Mesendoderm (in vitro differentiated cells): Measurements from ENCODE around the gene GGTLC3.
"Not testable (repeated sequence)": the region's sequence is repeated elsewhere in the genome, so short reads cannot be mapped to it uniquely, and the experiment has no call there.

Experiments
- DNase-seq: peaks from one replicate; pipeline ENCODE4 v3.0.0; 2013
- H2AK5ac ChIP-seq: 2 replicates; pipeline ENCODE4 v1.6.1; 2013; ENCODE audit warnings: low read length, inconsistent platforms
- H2BK120ac ChIP-seq: 2 replicates; pipeline ENCODE4 v1.6.1; 2013; ENCODE audit warnings: low read depth, mild to moderate bottlenecking, low read length, moderate library complexity, mixed read lengths
- H2BK15ac ChIP-seq: replicated peaks from 2 replicates; pipeline ENCODE4 v1.6.1; 2013; ENCODE audit warnings: low read depth, mild to moderate bottlenecking, moderate library complexity
- H2BK5ac ChIP-seq: 2 replicates; pipeline ENCODE4 v1.6.1; 2013; ENCODE audit warnings: low read length, inconsistent platforms
- H3K18ac ChIP-seq: 2 replicates; pipeline ENCODE4 v1.6.1; 2013; ENCODE audit warnings: mild to moderate bottlenecking, low read length, mixed read lengths
- H3K23ac ChIP-seq: one replicate; pipeline ENCODE4 v1.6.1; 2013; ENCODE audit warnings: low read length
- H3K27ac ChIP-seq: 2 replicates; pipeline ENCODE4 v1.5.1; 2013; ENCODE audit warnings: low read depth, mild to moderate bottlenecking, inconsistent platforms, low read length, moderate library complexity
- H3K27me3 ChIP-seq: 2 replicates; pipeline ENCODE4 v1.6.1; 2013; ENCODE audit warnings: low read length, control low read depth, mild to moderate bottlenecking, inconsistent platforms; ENCODE audit not compliant: insufficient read depth, poor library complexity
- H3K36me3 ChIP-seq: 2 replicates; pipeline ENCODE4 v1.6.1; 2013; ENCODE audit warnings: low read length, inconsistent platforms; ENCODE audit not compliant: control insufficient read depth, insufficient read depth
- H3K4ac ChIP-seq: one replicate; pipeline ENCODE4 v1.6.1; 2013; ENCODE audit warnings: low read depth, mild to moderate bottlenecking, low read length, moderate library complexity
- H3K4me1 ChIP-seq: 2 replicates; pipeline ENCODE4 v1.6.1; 2013; ENCODE audit warnings: low read depth, low read length, inconsistent platforms; ENCODE audit not compliant: control insufficient read depth
- H3K4me2 ChIP-seq: 2 replicates; pipeline ENCODE4 v1.6.1; 2013; ENCODE audit warnings: low read length
- H3K4me3 ChIP-seq: 2 replicates; pipeline ENCODE4 v1.5.1; 2013; ENCODE audit warnings: mild to moderate bottlenecking, low read length
- H3K56ac ChIP-seq: one replicate; pipeline ENCODE4 v1.6.1; 2013; ENCODE audit warnings: low read length
- H3K79me1 ChIP-seq: 2 replicates; pipeline ENCODE4 v1.6.1; 2013; ENCODE audit warnings: low read length, inconsistent platforms
- H3K79me2 ChIP-seq: 2 replicates; pipeline ENCODE4 v1.6.1; 2013; ENCODE audit warnings: mild to moderate bottlenecking, low read length; ENCODE audit not compliant: control insufficient read depth, insufficient read depth
- H3K9ac ChIP-seq: 2 replicates; pipeline ENCODE4 v1.6.1; 2013; ENCODE audit warnings: low read length, inconsistent platforms
- H4K5ac ChIP-seq: one replicate; pipeline ENCODE4 v1.6.1; 2013; ENCODE audit warnings: low read length
- H4K8ac ChIP-seq: one replicate; pipeline ENCODE4 v1.6.1; 2013; ENCODE audit warnings: low read depth, mild to moderate bottlenecking, control low read depth, low read length, moderate library complexity
- WGBS: extraction: QIAGEN DNeasy Blood & Tissue Kit; methylation state at CpG from one replicate; pipeline ENCODE4 v1.1.7; 2013; ENCODE audit warnings: low lambda C conversion rate, missing lambda C conversion rate; ENCODE audit not compliant: insufficient coverage; ENCODE audit errors: extremely low coverage; 5-methylcytosine and 5-hydroxymethylcytosine counted together

Gene GGTLC3

GRCh38 chr22:18552839-18553597 lies 35.1 kb upstream of the GGTLC3 start:
- H3K27ac ChIP-seq, H3K4me2 ChIP-seq: not testable (repeated sequence)
- WGBS, result no CpG with 5 or more reads among the region's 19 CpGs

GRCh38 chr22:18551046-18551445 lies 33.1 kb upstream of the GGTLC3 start:
- WGBS, result no CpG with 5 or more reads among the region's 7 CpGs
- not testable (repeated sequence) for H3K4me2 ChIP-seq, H4K5ac ChIP-seq, H3K27me3 ChIP-seq, H2BK120ac ChIP-seq, H3K27ac ChIP-seq, H3K4me3 ChIP-seq, H3K36me3 ChIP-seq, H3K4ac ChIP-seq, H3K79me2 ChIP-seq, H3K79me1 ChIP-seq, H4K8ac ChIP-seq, H2BK15ac ChIP-seq, H2AK5ac ChIP-seq, H3K18ac ChIP-seq, H3K9ac ChIP-seq, DNase-seq, H3K56ac ChIP-seq, H3K4me1 ChIP-seq, H3K23ac ChIP-seq, H2BK5ac ChIP-seq

More at GRCh38 chr22:18552839-18553597, 35.1 kb upstream of the GGTLC3 start:
- not testable (repeated sequence) for H3K79me2 ChIP-seq, H2BK5ac ChIP-seq, H3K4me1 ChIP-seq, H4K5ac ChIP-seq, H2BK15ac ChIP-seq, H2BK120ac ChIP-seq, H3K27me3 ChIP-seq, H3K18ac ChIP-seq, H4K8ac ChIP-seq, H3K23ac ChIP-seq, DNase-seq, H2AK5ac ChIP-seq, H3K4me3 ChIP-seq, H3K56ac ChIP-seq, H3K36me3 ChIP-seq, H3K9ac ChIP-seq, H3K4ac ChIP-seq, H3K79me1 ChIP-seq

- H3K56ac ChIP-seq, H3K27ac ChIP-seq, H3K79me2 ChIP-seq, H2AK5ac ChIP-seq, H2BK120ac ChIP-seq, H3K18ac ChIP-seq, H3K36me3 ChIP-seq, H2BK5ac ChIP-seq, H3K79me1 ChIP-seq, H3K9ac ChIP-seq, H3K4ac ChIP-seq, H3K4me1 ChIP-seq, H2BK15ac ChIP-seq, H4K8ac ChIP-seq, DNase-seq, H3K4me3 ChIP-seq, H3K4me2 ChIP-seq, H3K23ac ChIP-seq, H4K5ac ChIP-seq, H3K27me3 ChIP-seq: not testable (repeated sequence)
- no CpG with 5 or more reads among the region's 13 CpGs for WGBS
Observed at GRCh38 chr22:18549458-18550179, 31.7 kb upstream of the GGTLC3 start.

- not testable (repeated sequence) for H2BK15ac ChIP-seq, H4K5ac ChIP-seq, H3K27me3 ChIP-seq, H3K79me2 ChIP-seq, H3K56ac ChIP-seq, H3K23ac ChIP-seq, H2BK120ac ChIP-seq, H3K4ac ChIP-seq, H3K9ac ChIP-seq, H3K4me1 ChIP-seq, H3K79me1 ChIP-seq, H3K4me2 ChIP-seq, H4K8ac ChIP-seq, H3K4me3 ChIP-seq, H2BK5ac ChIP-seq, H3K27ac ChIP-seq, H3K36me3 ChIP-seq, H2AK5ac ChIP-seq, DNase-seq, H3K18ac ChIP-seq
- WGBS, result no CpG with 5 or more reads among the region's 13 CpGs
Observed at GRCh38 chr22:18544615-18545014, 26.7 kb upstream of the GGTLC3 start.

- not testable (repeated sequence) for H3K4ac ChIP-seq, H3K4me2 ChIP-seq, H3K4me3 ChIP-seq, H2AK5ac ChIP-seq, H2BK120ac ChIP-seq, H3K27me3 ChIP-seq, H3K79me1 ChIP-seq, H3K56ac ChIP-seq, H4K8ac ChIP-seq, H4K5ac ChIP-seq, H3K9ac ChIP-seq, H2BK5ac ChIP-seq, H3K18ac ChIP-seq, H2BK15ac ChIP-seq, DNase-seq, H3K4me1 ChIP-seq, H3K79me2 ChIP-seq, H3K23ac ChIP-seq, H3K27ac ChIP-seq, H3K36me3 ChIP-seq
- no CpG with 5 or more reads among the region's 11 CpGs for WGBS
Observed at GRCh38 chr22:18543400-18543799, 25.4 kb upstream of the GGTLC3 start.
